ENCODE measurements around the gene FHIP2A.
"Not testable (repeated sequence)": the region's sequence is repeated elsewhere in the genome, so short reads cannot be mapped to it uniquely, and the experiment has no call there.

The FHIP2A gene

GRCh38 chr10:114821293-114821914, at the start of gene FHIP2A:
TSS of gene FHIP2A (plus strand) at chr10:114821780. CDS start at chr10:114822079, 299 bp downstream.
- peak; percentile 53 to 68 for DNase-seq

- no peak for DNase-seq
Measured at GRCh38 chr10:114772496-114773196, 48.9 kb upstream of the FHIP2A start.

GRCh38 chr10:114773197-114773532, 48.4 kb upstream of the FHIP2A start:
- no peak for DNase-seq

- DNase-seq = not testable (repeated sequence)
Measured at GRCh38 chr10:114775082-114775481, 46.5 kb upstream of the FHIP2A start.

GRCh38 chr10:114777415-114777814, 44.2 kb upstream of the FHIP2A start:
- DNase-seq = no peak

- DNase-seq = no peak
Measured at GRCh38 chr10:114779803-114780576, 41.6 kb upstream of the FHIP2A start.

- no peak for DNase-seq
Measured at GRCh38 chr10:114780577-114781184, 40.9 kb upstream of the FHIP2A start.

- DNase-seq = no peak
Measured at GRCh38 chr10:114782666-114783065, 38.9 kb upstream of the FHIP2A start.

GRCh38 chr10:114783686-114784085, 37.9 kb upstream of the FHIP2A start:
- no peak for DNase-seq

- peak in 1 of 2 donors; percentile 49 for DNase-seq
Measured at GRCh38 chr10:114786492-114786891, 35.1 kb upstream of the FHIP2A start.

- DNase-seq = not testable (repeated sequence)
Measured at GRCh38 chr10:114787131-114787530, 34.4 kb upstream of the FHIP2A start.

GRCh38 chr10:114791768-114792167, 29.8 kb upstream of the FHIP2A start:
- no peak for DNase-seq

GRCh38 chr10:114795039-114795438, 26.5 kb upstream of the FHIP2A start:
- DNase-seq = no peak

- no peak for DNase-seq
Measured at GRCh38 chr10:114800361-114800760, 21.2 kb upstream of the FHIP2A start.

- DNase-seq = no peak
Measured at GRCh38 chr10:114801411-114801813, 20.2 kb upstream of the FHIP2A start.

GRCh38 chr10:114802177-114802576, 19.4 kb upstream of the FHIP2A start:
- no peak for DNase-seq

GRCh38 chr10:114806562-114807391, 14.8 kb upstream of the FHIP2A start:
- DNase-seq = no peak

GRCh38 chr10:114808982-114809381, 12.6 kb upstream of the FHIP2A start:
- no peak for DNase-seq

GRCh38 chr10:114810926-114811325, 10.7 kb upstream of the FHIP2A start:
- DNase-seq = no peak

- DNase-seq = no peak
Measured at GRCh38 chr10:114811862-114812261, 9.7 kb upstream of the FHIP2A start.

- no peak for DNase-seq
Measured at GRCh38 chr10:114815791-114816190, 5.8 kb upstream of the FHIP2A start.

GRCh38 chr10:114816308-114816707, 5.3 kb upstream of the FHIP2A start:
- DNase-seq = no peak

- DNase-seq = no peak
Measured at GRCh38 chr10:114819322-114819721, 2.3 kb upstream of the FHIP2A start.

All from hippocampal formation (tissue), 2 donors.